GM10266 (cell line): ENCODE data around the gene HSPA1B.
"Not testable (repeated sequence)": the region's sequence is repeated elsewhere in the genome, so short reads cannot be mapped to it uniquely, and the experiment has no call there.

Experiments used
- DNase-seq: peaks from one replicate; pipeline ENCODE4 v3.0.0; 2012; ENCODE audit errors: extremely low spot score
- CTCF ChIP-seq: IDR thresholded peaks from 2 replicates; pipeline ENCODE4 v1.5.1; 2012; ENCODE audit warnings: mild to moderate bottlenecking, low read depth; ENCODE audit not compliant: control insufficient read depth, insufficient read depth; ENCODE audit errors: missing control alignments

Gene HSPA1B

GRCh38 chr6:31862344-31863235, 35.1 kb downstream of the HSPA1B start, which contains the start of gene NEU1:
TSS of gene NEU1 (minus strand) at chr6:31862821. CDS start at chr6:31862776, 45 bp downstream.
- no peak for TF ChIP-seq CTCF
- peak; percentile 99 for DNase-seq

GRCh38 chr6:31864123-31864562, 36.6 kb downstream of the HSPA1B start:
- not testable (repeated sequence) for DNase-seq

- TF ChIP-seq CTCF: no peak
- no peak for DNase-seq
Measured at GRCh38 chr6:31864818-31865204, 37.3 kb downstream of the HSPA1B start.

- DNase-seq: no peak
Measured at GRCh38 chr6:31865205-31866118, 37.9 kb downstream of the HSPA1B start.

GRCh38 chr6:31868658-31868971, 41.1 kb downstream of the HSPA1B start:
- not testable (repeated sequence) for DNase-seq

More at GRCh38 chr6:31865205-31866118, 37.9 kb downstream of the HSPA1B start:
- no peak for TF ChIP-seq CTCF

GRCh38 chr6:31869343-31869742, 41.8 kb downstream of the HSPA1B start:
- DNase-seq: no peak
- TF ChIP-seq CTCF: no peak

GRCh38 chr6:31870385-31870921, 42.9 kb downstream of the HSPA1B start:
- no peak for TF ChIP-seq CTCF
- no peak for DNase-seq
